Caco-2 (cell line): ENCODE results near the gene TDRD12. TPM values are rescaled to one million over a fixed set of nuclear protein-coding genes. Genes with fewer than 3 reads are reported as not detected.

Source experiments
- BruUV-seq: library from RNA; stranded (reverse); fragments of 400-500 nt; replicated peaks from 2 replicates; lab custom pipeline; 2021; lab: Mats Ljungman, UMichigan
- CTCF ChIA-PET: fragments of 300-600 bp; sonication (Branson Sonifier 250); formaldehyde crosslinking; loops from one replicate; lab custom pipeline; 2022; ENCODE audit warnings: antibody characterized with exemption; lab: Charles Lee
- POLR2A ChIA-PET: fragments of 300-600 bp; sonication (Branson Sonifier 250); formaldehyde crosslinking; loops from one replicate; lab custom pipeline; 2022; ENCODE audit warnings: antibody characterized with exemption; lab: Charles Lee
- DNase-seq, 2 experiments: peaks; one replicate each; pipeline versions ENCODE4 v3.0.0 to v3.0.0-alpha.2; 2020 to 2022
- H3K27me3 ChIP-seq: replicated peaks from 2 replicates; pipeline ENCODE4 v1.6.0; 2011; ENCODE audit warnings: low read length; ENCODE audit not compliant: control insufficient read depth, insufficient read depth
- H3K36me3 ChIP-seq: 2 replicates; pipeline ENCODE4 v1.5.1; 2011; ENCODE audit warnings: low read length; ENCODE audit not compliant: control insufficient read depth, insufficient read depth
- H3K4me1 ChIP-seq: fragments of 250-450 bp; sonication (Bioruptor Pico); 2 replicates; pipeline ENCODE4 v1.5.1; 2020; ENCODE audit warnings: mild to moderate bottlenecking
- H3K4me3 ChIP-seq: 2 replicates; pipeline ENCODE4 v1.5.1; 2011; ENCODE audit warnings: low read depth, mild to moderate bottlenecking, control low read depth, low read length
- H3K9me3 ChIP-seq: fragments of 250-450 bp; sonication (Bioruptor Pico); 2 replicates; pipeline ENCODE4 v1.5.1; 2020; ENCODE audit warnings: mild to moderate bottlenecking, moderate library complexity
- H3K27ac Mint-ChIP-seq: one replicate; pipeline ENCODE4 v1.8.0; 2022; ENCODE audit warnings: mixed read lengths; ENCODE audit not compliant: unreplicated experiment
- H3K27me3 Mint-ChIP-seq: one replicate; pipeline ENCODE4 v1.8.0; 2022; ENCODE audit warnings: mixed read lengths; ENCODE audit not compliant: insufficient read depth, unreplicated experiment
- H3K36me3 Mint-ChIP-seq: one replicate; pipeline ENCODE4 v1.8.0; 2022; ENCODE audit warnings: mild to moderate bottlenecking, mixed read lengths; ENCODE audit not compliant: insufficient read depth, unreplicated experiment
- H3K4me1 Mint-ChIP-seq: one replicate; pipeline ENCODE4 v1.8.0; 2022; ENCODE audit warnings: low read depth, mixed read lengths; ENCODE audit not compliant: unreplicated experiment
- H3K4me3 Mint-ChIP-seq: one replicate; pipeline ENCODE4 v1.8.0; 2022; ENCODE audit warnings: mild to moderate bottlenecking, moderate library complexity, mixed read lengths; ENCODE audit not compliant: unreplicated experiment
- H3K9me3 Mint-ChIP-seq: one replicate; pipeline ENCODE4 v1.8.0; 2022; ENCODE audit warnings: mixed read lengths; ENCODE audit not compliant: unreplicated experiment
- CTCF ChIP-seq, 2 experiments: fragments of 200-600 bp in 1 of 2; IDR thresholded peaks; 1 replicate in 1 of 2; 2 replicates in 1 of 2; pipeline versions ENCODE4 v1.5.1 to v1.8.0; 2011 to 2022; ENCODE audit warnings: antibody characterized with exemption in 1 of 2, control low read depth in 1 of 2, inconsistent platforms in 1 of 2, low read depth in 1 of 2, low read length in 1 of 2, mild to moderate bottlenecking in 1 of 2, moderate library complexity in 1 of 2; ENCODE audit not compliant: insufficient read depth in 1 of 2, severe bottlenecking in 1 of 2, unreplicated experiment in 1 of 2
- intact Hi-C: fragments of 100-400 bp; cut with micrococcal nuclease; formaldehyde crosslinking; loops from one replicate; pipeline ENCODE4 v1.10.0; 2022; ENCODE audit not compliant: unreplicated experiment
- total RNA-seq: library from RNA; stranded (reverse); gene quantifications from 2 replicates; pipeline ENCODE4 v1.2.3, GENCODE V29; 2022

Gene TDRD12
- total RNA-seq, 1 experiment from 2014 or later: 0.11 TPM

GRCh38 chr19:32862741-32863140 lies 143.2 kb downstream of the TDRD12 start:
- Mint-ChIP-seq H3K36me3 (no peaks in the 10 kb centered on the region), H3K4me3 (no peak overlapping the region), H3K27ac (no peak overlapping the region), H3K9me3 (no peaks in the 10 kb centered on the region), H3K4me1 (no peaks in the 10 kb centered on the region), H3K27me3 (no peaks in the 10 kb centered on the region)
- POLR2A ChIA-PET: no interaction called here
- TF ChIP-seq CTCF (IDR thresholded peaks at IDR 0.05; ENCODE audit: insufficient read depth in 1 of 2, low read depth in 1 of 2, low read length in 1 of 2, severe bottlenecking in 1 of 2, unreplicated experiment in 1 of 2): no peak
- Histone ChIP-seq H3K9me3 (no peaks in the 10 kb centered on the region), H3K4me3 (no peak overlapping the region), H3K36me3 (no peaks in the 10 kb centered on the region), H3K27me3 (no peaks in the 10 kb centered on the region), H3K4me1 (no peaks in the 10 kb centered on the region)
- intact Hi-C loops: no loop called here
- CTCF ChIA-PET: no interaction called here
- no TSS peak for BruUV-seq
- no peak for DNase-seq

GRCh38 chr19:32863301-32863700 lies 143.7 kb downstream of the TDRD12 start:
- H3K4me3 Mint-ChIP-seq: no peak overlapping the region
- Histone ChIP-seq H3K4me1 (no peaks in the 10 kb centered on the region), H3K36me3 (no peaks in the 10 kb centered on the region), H3K4me3 (no peak overlapping the region), H3K9me3 (no peaks in the 10 kb centered on the region), H3K27me3 (no peaks in the 10 kb centered on the region)
- no peak for TF ChIP-seq CTCF (IDR thresholded peaks at IDR 0.05; ENCODE audit: insufficient read depth in 1 of 2, low read depth in 1 of 2, low read length in 1 of 2, severe bottlenecking in 1 of 2, unreplicated experiment in 1 of 2)
- H3K27me3 Mint-ChIP-seq: no peaks in the 10 kb centered on the region
- DNase-seq: no peak
- no peaks in the 10 kb centered on the region for H3K4me1 Mint-ChIP-seq
- no TSS peak for BruUV-seq
- intact Hi-C loops: no loop called here
- H3K36me3 Mint-ChIP-seq: no peaks in the 10 kb centered on the region
- CTCF ChIA-PET: no interaction called here
- POLR2A ChIA-PET: no interaction called here
- no peak overlapping the region for H3K27ac Mint-ChIP-seq
- no peaks in the 10 kb centered on the region for H3K9me3 Mint-ChIP-seq

GRCh38 chr19:32863841-32864240 lies 144.3 kb downstream of the TDRD12 start:
- intact Hi-C loops: no loop called here
- Mint-ChIP-seq H3K4me3 (no peak overlapping the region), H3K36me3 (no peaks in the 10 kb centered on the region), H3K9me3 (no peaks in the 10 kb centered on the region), H3K27ac (no peak overlapping the region), H3K27me3 (no peaks in the 10 kb centered on the region), H3K4me1 (no peaks in the 10 kb centered on the region)
- H3K9me3 ChIP-seq: no peaks in the 10 kb centered on the region
- no peak overlapping the region for H3K4me3 ChIP-seq
- no peaks in the 10 kb centered on the region; the same call in 1 of the 2 replicates for H3K4me1 ChIP-seq
- ChIA-PET POLR2A (no interaction called here), CTCF (no interaction called here)
- no peak for TF ChIP-seq CTCF (IDR thresholded peaks at IDR 0.05; ENCODE audit: insufficient read depth in 1 of 2, low read depth in 1 of 2, low read length in 1 of 2, severe bottlenecking in 1 of 2, unreplicated experiment in 1 of 2)
- no peaks in the 10 kb centered on the region for H3K36me3 ChIP-seq
- no TSS peak for BruUV-seq
- no peak for DNase-seq
- H3K27me3 ChIP-seq: no peaks in the 10 kb centered on the region
